ENCODE results near the gene GAB2.
A peak's percentile ranks its signal among the peaks of the same experiment; 100 is the strongest.
"Not testable (repeated sequence)": the region's sequence is repeated elsewhere in the genome, so short reads cannot be mapped to it uniquely, and the experiment has no call there.

GAB2 gene, protein sequence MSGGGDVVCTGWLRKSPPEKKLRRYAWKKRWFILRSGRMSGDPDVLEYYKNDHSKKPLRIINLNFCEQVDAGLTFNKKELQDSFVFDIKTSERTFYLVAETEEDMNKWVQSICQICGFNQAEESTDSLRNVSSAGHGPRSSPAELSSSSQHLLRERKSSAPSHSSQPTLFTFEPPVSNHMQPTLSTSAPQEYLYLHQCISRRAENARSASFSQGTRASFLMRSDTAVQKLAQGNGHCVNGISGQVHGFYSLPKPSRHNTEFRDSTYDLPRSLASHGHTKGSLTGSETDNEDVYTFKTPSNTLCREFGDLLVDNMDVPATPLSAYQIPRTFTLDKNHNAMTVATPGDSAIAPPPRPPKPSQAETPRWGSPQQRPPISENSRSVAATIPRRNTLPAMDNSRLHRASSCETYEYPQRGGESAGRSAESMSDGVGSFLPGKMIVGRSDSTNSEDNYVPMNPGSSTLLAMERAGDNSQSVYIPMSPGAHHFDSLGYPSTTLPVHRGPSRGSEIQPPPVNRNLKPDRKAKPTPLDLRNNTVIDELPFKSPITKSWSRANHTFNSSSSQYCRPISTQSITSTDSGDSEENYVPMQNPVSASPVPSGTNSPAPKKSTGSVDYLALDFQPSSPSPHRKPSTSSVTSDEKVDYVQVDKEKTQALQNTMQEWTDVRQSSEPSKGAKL

GRCh38 chr11:78417175-78417887, at the start of gene GAB2:
TSS of gene GAB2 (minus strand) at chr11:78417820. CDS start at chr11:78417720, 100 bp downstream.
- DNase-seq, result peak; percentile 59 to 85

DNA sequence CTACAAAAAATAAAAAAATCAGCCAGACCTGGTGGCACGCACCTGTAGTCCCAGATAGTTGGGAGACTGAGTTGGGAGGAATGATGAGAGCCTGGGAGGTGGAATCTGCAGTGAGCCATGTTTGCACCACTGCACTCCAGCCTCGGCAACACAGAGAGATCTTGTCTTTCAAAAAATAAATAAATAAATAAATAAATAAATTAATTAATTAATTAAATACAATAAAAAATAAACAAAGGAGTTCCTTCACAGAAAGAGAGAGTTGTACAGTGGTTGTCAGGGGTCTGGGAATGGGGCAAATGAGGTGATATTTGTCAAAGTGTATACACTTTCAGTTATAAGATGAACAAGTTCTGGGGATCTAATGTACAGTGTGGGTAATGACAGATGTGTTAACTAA, 49.8 kb upstream of the GAB2 start:
- no peak for DNase-seq

DNA sequence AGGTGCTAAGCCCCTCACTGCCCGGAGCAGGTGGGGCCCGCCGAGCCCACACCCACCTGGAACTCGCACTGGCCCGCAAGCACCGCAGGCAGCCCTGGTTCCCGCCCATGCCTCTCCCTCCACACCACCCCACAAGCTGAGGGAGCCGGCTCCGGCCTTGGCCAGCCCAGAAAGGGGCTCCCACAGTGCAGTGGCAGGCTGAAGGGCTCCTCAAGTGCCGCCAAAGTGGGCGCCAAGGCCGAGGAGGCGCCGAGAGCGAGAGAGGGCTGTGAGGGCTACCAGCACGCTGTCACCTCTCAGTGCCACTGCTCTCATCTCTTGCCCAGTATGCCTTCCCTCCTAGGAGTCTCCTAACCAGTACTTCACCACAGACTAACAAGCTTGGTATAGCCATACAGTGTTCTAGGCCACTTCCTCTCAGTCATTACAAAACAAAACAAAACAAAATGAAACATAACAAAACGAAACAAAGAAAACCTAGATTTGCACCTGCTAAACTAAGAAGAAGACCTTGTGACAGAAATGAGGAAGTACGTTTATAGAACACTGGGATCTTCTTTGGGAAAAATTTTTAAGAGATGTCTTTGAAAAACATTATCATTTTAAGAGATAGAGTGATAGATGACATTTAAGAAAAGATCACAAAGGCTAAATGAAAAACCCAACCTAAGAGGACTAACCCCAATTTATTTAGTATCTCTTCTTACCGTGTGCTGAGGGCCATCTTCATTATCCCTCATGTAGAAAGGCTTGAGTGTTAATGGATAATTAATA, 47.7 kb upstream of the GAB2 start:
- no peak for DNase-seq

- DNase-seq, result not testable (repeated sequence)
Measured at GRCh38 chr11:78464787-78465168, 47.2 kb upstream of the GAB2 start.

- peak in 1 of 2 experiments; percentile 22 for DNase-seq
Measured at GRCh38 chr11:78460471-78460870, 42.9 kb upstream of the GAB2 start.

DNA sequence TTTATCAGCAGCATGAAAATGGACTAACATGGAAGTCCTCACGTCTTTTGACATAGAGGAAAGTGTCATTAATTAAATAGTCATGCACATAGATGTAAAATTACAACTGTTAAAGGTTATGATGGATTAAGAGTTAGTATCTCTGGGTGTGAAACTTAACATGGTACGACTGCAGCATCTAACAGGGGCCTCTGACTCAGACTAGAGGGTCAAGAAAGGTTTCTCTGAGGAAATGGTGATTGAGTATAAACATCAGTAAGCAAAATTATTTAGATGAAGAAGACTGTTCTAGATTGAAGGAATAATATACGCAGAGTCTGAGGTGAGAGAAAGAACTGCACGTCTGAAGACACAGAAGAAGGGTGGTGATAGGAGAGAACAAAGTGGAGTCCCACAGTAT, 42.1 kb upstream of the GAB2 start:
- no peak for DNase-seq

DNA sequence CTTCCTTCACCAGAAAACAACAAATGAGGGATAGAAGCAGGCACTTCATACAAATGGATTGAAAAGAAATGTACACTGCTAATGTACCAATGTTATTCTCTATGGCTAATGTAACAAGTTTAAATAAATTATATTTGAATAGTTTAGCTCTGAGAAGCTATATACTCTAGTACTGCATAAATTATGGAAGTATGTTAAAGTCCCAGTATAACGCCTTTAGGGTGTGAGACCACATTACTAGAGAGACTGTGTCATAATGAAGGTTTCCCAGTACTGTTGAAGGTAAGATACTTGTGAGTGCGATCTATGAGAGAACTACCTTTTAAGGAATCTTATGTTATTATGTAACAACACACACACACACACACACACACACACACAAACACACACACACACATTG, 39.8 kb upstream of the GAB2 start:
- DNase-seq, result no peak

DNA sequence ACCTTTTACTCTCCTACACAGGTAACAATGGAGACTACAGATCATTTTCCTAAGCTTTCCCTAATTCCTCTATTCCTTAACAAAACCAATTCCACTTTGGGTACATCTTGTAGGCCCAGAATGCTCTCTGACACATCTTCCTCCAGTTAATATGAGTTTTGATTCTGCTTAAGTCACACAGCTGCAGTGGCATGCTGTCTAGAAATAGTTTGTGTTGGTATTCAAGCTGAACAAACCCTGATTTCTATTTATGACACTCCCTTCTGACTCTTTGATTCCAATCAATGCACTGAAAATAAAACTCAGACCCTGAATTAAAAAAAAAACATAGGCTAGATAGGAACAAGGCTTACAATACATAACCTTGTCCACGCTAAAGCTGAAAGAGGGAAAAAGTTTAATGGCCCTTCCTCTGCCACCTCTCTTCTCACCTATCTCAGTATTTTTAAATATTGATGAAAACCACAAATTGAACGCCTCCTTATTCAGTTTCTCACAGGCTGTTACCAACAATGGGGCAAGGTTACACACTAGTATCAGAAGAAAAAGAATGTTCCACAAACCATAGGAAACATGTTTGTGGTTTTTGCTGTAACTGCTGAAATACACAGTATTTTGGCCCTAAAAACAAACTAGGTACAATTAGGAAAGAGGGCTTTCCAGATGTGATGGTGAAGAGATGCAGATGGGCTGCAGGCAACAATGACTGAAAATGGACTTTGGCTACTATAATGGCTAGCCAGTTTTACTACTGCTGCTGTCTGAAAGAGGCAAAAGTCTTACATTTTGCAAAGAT, 35.7 kb upstream of the GAB2 start:
- no peak for DNase-seq

DNA sequence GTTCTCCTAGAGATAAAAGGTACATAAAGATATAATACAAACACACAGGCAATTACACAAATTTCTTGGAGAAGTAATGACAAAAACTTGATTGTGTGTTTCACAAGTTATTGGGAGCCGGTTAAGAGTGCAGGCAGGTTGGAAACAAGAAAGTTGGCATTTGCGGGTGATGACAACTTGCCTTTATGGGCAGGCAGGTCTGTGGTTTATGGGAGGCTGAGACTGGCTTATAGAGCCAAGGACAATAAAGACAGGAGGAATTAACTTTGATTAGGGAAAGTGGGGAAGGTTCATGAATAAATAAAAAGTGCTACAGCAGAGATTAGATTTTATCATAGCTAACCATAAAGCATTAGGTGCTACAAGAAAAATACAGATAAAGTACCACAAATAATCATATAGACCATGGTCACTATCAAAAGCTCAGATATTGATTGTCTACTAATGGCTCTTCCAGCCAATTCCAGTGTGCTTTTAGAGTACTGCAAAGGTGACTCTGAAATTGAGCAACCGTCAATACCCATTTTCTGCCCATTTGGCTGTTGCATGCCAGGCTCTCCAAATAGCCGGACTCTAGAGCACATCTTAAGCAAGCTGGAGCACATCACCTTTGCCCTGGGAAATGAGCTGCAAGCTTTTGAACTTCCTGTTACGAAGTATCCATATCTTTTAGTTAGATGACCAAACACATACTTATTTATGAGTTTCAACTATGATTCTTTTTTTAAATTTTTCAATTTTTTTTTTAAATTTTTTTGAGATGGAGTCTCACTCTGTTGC, 33.9 kb upstream of the GAB2 start:
- no peak for DNase-seq

DNA sequence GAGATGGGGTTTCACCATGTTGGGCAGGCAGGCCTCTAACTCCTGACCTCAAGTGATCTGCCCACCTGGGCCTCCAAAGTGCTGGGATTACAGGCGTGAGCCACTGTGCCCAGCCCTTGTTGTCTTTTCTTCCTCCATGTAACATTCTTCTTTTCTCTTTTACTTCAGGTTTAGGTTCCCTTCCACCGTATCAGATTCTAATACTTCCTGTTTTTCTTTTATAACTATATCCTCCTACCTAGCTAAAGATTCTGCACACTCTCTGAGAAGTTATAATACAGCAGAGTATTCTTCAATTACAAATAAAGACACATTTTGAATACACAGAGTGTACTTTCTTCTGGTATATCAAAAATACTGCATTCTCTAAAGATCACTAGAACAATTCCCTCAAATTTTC, 33.2 kb upstream of the GAB2 start:
- DNase-seq, result no peak

DNA sequence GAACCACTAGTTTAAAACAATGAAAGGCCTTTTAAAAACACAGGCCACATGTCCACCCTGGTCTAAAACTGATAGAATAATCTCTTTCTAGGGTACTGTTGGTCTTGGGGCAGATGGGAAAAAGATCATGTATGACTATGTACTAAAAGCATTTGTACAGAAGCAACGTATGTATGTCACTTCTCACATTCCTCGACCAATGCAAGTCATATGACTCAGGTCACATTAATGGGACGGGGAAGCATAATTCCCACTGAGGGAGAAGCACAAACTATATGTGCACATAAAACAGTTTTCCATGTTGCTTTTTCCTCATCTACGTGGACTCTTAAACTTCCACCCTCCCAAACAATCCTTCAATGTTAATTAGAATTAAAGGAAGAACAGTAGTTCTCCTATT, 32.2 kb upstream of the GAB2 start:
- DNase-seq, result no peak

- DNase-seq, result no peak
Measured at GRCh38 chr11:78446210-78446609, 28.6 kb upstream of the GAB2 start.

- no peak for DNase-seq
Measured at GRCh38 chr11:78444726-78445125, 27.1 kb upstream of the GAB2 start.

- no peak for DNase-seq
Measured at GRCh38 chr11:78441956-78442355, 24.3 kb upstream of the GAB2 start.

DNA sequence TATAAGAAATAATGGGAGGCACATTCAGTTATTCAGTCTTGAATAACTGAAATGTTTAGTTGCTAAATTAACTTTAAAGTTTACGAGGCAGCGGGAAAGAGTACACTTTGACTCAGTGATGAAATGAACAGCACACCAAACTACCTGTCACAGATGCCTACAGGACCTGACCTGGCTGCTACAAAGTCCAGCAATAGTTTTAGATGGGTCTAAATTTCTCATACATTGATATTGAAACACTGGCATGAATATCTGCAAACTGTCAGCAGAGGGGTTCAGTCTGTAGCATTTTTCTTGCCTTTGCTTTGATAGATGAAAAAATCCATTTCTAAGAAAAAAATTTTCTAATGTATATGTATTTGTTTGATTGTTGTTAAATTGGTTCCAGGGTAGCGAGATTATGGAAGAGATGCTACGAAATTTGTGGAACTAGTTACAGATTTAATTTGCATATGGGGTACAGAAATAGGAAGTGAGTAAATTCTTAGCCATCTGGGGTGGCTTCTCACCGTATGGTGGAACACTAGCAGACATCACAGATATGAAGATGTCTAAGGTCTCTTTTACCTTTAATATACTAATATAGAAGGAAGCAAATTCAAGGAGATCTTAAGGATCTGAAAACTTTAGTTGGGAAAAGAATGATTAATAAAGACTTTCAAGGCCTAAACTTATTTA, 20.8 kb upstream of the GAB2 start:
- DNase-seq, result no peak

DNA sequence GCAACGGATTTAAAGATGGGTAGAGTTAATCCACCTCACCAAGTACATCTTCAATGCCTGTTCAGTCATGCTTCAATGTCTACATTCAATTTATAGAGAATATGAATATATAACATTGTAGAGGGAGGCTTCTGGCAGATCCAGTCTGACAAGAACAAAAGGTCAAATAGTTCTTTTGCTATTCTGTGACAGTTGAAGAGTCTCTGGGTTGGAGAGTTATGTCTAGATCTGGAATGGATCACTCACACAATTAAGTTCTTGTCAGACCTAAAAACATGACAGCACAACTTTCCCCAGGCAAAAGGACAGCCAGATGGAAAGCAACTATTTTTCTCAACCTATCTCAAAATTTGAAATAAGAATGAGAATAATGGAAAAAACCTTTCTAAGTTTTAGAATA, 15.3 kb upstream of the GAB2 start:
- peak in 1 of 2 experiments; percentile 31 for DNase-seq

GRCh38 chr11:78432058-78432515, 14.5 kb upstream of the GAB2 start:
- peak in 1 of 2 experiments; percentile 57 for DNase-seq

- no peak for DNase-seq
Measured at GRCh38 chr11:78429660-78430059, 12.0 kb upstream of the GAB2 start.

GRCh38 chr11:78429209-78429608, 11.6 kb upstream of the GAB2 start:
- DNase-seq, result no peak

- DNase-seq, result no peak
Measured at GRCh38 chr11:78428773-78429172, 11.2 kb upstream of the GAB2 start.

GRCh38 chr11:78428266-78428636, 10.6 kb upstream of the GAB2 start:
- no peak for DNase-seq
